ENCODE measurements around the gene PDCD11.

GRCh38 chr10:103429647-103430046 is 33.2 kb downstream of the PDCD11 start:
- TF ChIP-seq POLR2A (IDR thresholded peaks at IDR 0.05), result no peak
- TF ChIP-seq, protein P1, sequence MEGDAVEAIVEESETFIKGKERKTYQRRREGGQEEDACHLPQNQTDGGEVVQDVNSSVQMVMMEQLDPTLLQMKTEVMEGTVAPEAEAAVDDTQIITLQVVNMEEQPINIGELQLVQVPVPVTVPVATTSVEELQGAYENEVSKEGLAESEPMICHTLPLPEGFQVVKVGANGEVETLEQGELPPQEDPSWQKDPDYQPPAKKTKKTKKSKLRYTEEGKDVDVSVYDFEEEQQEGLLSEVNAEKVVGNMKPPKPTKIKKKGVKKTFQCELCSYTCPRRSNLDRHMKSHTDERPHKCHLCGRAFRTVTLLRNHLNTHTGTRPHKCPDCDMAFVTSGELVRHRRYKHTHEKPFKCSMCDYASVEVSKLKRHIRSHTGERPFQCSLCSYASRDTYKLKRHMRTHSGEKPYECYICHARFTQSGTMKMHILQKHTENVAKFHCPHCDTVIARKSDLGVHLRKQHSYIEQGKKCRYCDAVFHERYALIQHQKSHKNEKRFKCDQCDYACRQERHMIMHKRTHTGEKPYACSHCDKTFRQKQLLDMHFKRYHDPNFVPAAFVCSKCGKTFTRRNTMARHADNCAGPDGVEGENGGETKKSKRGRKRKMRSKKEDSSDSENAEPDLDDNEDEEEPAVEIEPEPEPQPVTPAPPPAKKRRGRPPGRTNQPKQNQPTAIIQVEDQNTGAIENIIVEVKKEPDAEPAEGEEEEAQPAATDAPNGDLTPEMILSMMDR (IDR thresholded peaks at IDR 0.05), result no peak
